ENCODE data around the gene SHH. TPM values are rescaled to one million over a fixed set of nuclear protein-coding genes. Genes with fewer than 3 reads are reported as not detected.

SHH gene
- polyA plus RNA-seq, 1 donor (not counting 4 experiments of a cell fraction or from before 2014, with no cell fraction given): not detected

GRCh38 chr7:155843426-155844018 is 31.3 kb upstream of the SHH start:
- TF ChIP-seq, protein P1, sequence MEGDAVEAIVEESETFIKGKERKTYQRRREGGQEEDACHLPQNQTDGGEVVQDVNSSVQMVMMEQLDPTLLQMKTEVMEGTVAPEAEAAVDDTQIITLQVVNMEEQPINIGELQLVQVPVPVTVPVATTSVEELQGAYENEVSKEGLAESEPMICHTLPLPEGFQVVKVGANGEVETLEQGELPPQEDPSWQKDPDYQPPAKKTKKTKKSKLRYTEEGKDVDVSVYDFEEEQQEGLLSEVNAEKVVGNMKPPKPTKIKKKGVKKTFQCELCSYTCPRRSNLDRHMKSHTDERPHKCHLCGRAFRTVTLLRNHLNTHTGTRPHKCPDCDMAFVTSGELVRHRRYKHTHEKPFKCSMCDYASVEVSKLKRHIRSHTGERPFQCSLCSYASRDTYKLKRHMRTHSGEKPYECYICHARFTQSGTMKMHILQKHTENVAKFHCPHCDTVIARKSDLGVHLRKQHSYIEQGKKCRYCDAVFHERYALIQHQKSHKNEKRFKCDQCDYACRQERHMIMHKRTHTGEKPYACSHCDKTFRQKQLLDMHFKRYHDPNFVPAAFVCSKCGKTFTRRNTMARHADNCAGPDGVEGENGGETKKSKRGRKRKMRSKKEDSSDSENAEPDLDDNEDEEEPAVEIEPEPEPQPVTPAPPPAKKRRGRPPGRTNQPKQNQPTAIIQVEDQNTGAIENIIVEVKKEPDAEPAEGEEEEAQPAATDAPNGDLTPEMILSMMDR (optimal IDR thresholded peaks at IDR 0.05 in 1 of 3, IDR thresholded peaks at IDR 0.05 in 1 of 3, conservative IDR thresholded peaks at IDR 0.05 in 1 of 3; ENCODE audit: extremely low read depth in 1 of 3, insufficient read depth in 2 of 3, low read length in 3 of 3): no peak
- no peak for TF ChIP-seq EZH2 (IDR thresholded peaks at IDR 0.05; ENCODE audit: low read length)

DNA sequence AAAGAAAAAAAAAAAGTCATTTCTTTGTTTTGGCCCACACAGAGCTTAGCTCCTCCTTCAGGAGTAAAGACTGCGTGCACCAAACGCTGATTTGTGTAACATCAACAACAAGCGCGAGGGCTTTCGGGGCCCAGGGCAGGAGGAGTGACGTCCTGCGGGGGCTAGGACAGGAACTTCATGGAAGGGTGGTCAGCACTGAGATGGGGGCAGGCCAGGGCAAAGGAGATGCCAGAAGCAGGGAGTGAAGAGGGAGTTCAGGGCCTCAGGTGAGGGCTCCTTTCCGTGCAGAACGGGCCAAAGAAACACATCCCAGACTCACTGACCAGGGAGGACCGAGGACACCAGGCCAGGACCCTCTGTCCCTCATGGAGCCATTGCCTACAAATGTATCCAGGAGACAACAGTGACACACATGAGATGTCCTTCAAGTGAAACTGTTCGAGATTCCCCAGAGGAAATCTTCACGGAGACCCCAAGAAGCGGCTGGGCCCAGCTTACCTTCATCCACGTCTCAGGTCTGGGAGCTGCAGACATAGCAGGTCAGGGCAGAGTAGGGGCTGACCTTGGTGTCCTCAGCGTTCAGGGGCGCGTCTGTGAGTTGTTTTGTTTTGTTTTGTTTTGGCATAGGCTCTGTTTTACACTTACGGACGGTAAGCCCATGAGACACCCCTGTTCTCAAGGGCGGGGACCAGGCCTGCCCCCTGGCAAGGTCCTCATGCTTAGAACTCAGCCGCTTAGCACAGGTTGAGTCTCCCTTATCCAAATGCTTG is 30.4 kb upstream of the SHH start:
- Histone ChIP-seq H3K4me3 (ENCODE audit: control insufficient read depth in 2 of 3, extremely low read depth in 1 of 3, insufficient read depth in 2 of 3, low read depth in 1 of 3, low read length in 3 of 3) (no peak overlapping the region), H3K9me1 (ENCODE audit: control insufficient read depth, extremely low read depth, insufficient read depth, low read length) (no peaks in the 10 kb centered on the region), H3K36me3 (ENCODE audit: control insufficient read depth in 2 of 2, extremely low read depth in 1 of 2, insufficient read depth in 2 of 2, low read length in 2 of 2) (no peaks in the 10 kb centered on the region), H4K20me1 (ENCODE audit: control insufficient read depth, extremely low read depth, insufficient read depth, low read length) (no peaks in the 10 kb centered on the region), H3K79me2 (ENCODE audit: control insufficient read depth, insufficient read depth, low read length) (no peaks in the 10 kb centered on the region), H3K4me2 (ENCODE audit: control insufficient read depth, extremely low read depth, insufficient read depth, low read depth, low read length) (no peak overlapping the region), H3K9ac (ENCODE audit: control insufficient read depth, extremely low read depth, insufficient read depth, low read length) (no peak overlapping the region), H3K9me3 (ENCODE audit: control insufficient read depth, low read depth, low read length) (peaks cover 2% of the 10 kb centered on the region), H3K27ac (ENCODE audit: control insufficient read depth, insufficient read depth, low read length) (no peak overlapping the region), H3K4me1 (ENCODE audit: control insufficient read depth, extremely low read depth, insufficient read depth, low read length) (no peaks in the 10 kb centered on the region), H3K27me3 (ENCODE audit: control insufficient read depth, extremely low read depth, insufficient read depth, low read length) (no peaks in the 10 kb centered on the region), H2AFZ (ENCODE audit: control insufficient read depth, low read length) (no peak overlapping the region)
- no peak for TF ChIP-seq EZH2 (IDR thresholded peaks at IDR 0.05; ENCODE audit: low read length)
- TF ChIP-seq, protein P1 (optimal IDR thresholded peaks at IDR 0.05 in 1 of 3, IDR thresholded peaks at IDR 0.05 in 1 of 3, conservative IDR thresholded peaks at IDR 0.05 in 1 of 3; ENCODE audit: extremely low read depth in 1 of 3, insufficient read depth in 2 of 3, low read length in 3 of 3): no peak
- DNase-seq (ENCODE audit: low read depth, low spot score): no peak
- FAIRE-seq: no peak
- dilution Hi-C loops (cut with MboI; ENCODE audit: extremely low pct_ligation_motif_present, low sequenced_read_pairs): no loop called here

More at GRCh38 chr7:155843426-155844018, 31.3 kb upstream of the SHH start:
- no peak overlapping the region for H3K27ac ChIP-seq (ENCODE audit: control insufficient read depth, insufficient read depth, low read length)
- no peak overlapping the region for H3K9ac ChIP-seq (ENCODE audit: control insufficient read depth, extremely low read depth, insufficient read depth, low read length)
- H3K9me1 ChIP-seq (ENCODE audit: control insufficient read depth, extremely low read depth, insufficient read depth, low read length): no peaks in the 10 kb centered on the region
- no peak overlapping the region for H3K4me3 ChIP-seq (ENCODE audit: control insufficient read depth in 2 of 3, extremely low read depth in 1 of 3, insufficient read depth in 2 of 3, low read depth in 1 of 3, low read length in 3 of 3)
- dilution Hi-C loops (cut with MboI; ENCODE audit: extremely low pct_ligation_motif_present, low sequenced_read_pairs): no loop called here
- no peaks in the 10 kb centered on the region for H3K27me3 ChIP-seq (ENCODE audit: control insufficient read depth, extremely low read depth, insufficient read depth, low read length)
- H2AFZ ChIP-seq (ENCODE audit: control insufficient read depth, low read length): no peak overlapping the region
- peaks cover 2% of the 10 kb centered on the region for H3K9me3 ChIP-seq (ENCODE audit: control insufficient read depth, low read depth, low read length)
- H3K4me1 ChIP-seq (ENCODE audit: control insufficient read depth, extremely low read depth, insufficient read depth, low read length): no peaks in the 10 kb centered on the region
- H4K20me1 ChIP-seq (ENCODE audit: control insufficient read depth, extremely low read depth, insufficient read depth, low read length): no peaks in the 10 kb centered on the region
- H3K36me3 ChIP-seq (ENCODE audit: control insufficient read depth in 2 of 2, extremely low read depth in 1 of 2, insufficient read depth in 2 of 2, low read length in 2 of 2): no peaks in the 10 kb centered on the region
- H3K79me2 ChIP-seq (ENCODE audit: control insufficient read depth, insufficient read depth, low read length): no peaks in the 10 kb centered on the region
- FAIRE-seq (no peak), DNase-seq (ENCODE audit: low read depth, low spot score) (no peak)
- no peak overlapping the region for H3K4me2 ChIP-seq (ENCODE audit: control insufficient read depth, extremely low read depth, insufficient read depth, low read depth, low read length)
